Measurements from ENCODE around the gene CASK.
A peak's percentile ranks its signal among the peaks of the same experiment; 100 is the strongest.
"Not testable (repeated sequence)": the region's sequence is repeated elsewhere in the genome, so short reads cannot be mapped to it uniquely, and the experiment has no call there.

CASK gene

DNA sequence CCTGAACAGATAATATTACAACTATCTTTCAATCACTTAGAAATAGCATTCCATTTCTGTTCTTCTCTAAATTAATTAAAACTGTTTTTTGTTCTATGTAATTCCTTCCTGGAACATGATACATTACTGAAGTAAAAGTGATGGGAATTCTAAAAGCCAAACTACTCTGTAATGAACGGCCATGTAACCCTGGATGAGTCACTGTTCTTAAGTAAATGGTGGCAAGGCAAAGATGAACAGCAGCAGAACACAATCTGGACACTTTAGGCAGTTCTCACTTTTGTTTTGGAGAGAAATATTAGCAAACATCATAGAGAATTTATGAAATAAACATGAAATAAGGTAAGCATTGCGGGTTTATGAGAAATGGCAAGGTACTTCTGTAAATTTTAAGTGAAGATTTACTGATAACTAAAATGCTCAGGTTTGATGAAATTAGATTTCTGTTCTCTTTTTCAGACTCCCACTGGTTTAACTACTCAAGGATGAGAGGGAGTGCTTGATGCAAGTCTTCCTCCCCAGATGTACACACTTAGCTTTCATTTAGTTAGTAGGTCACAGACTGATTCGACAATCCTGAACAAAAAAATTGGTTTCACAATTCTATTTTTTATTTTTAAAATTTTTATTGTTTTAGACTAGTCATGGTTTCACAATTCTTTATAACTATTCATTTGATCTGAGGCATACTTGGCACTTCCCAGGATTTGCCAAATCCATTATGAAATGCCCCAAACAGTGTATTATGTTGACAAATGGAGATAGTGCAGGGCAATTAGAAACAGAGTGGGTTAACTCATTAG is 200.3 kb downstream of the CASK start:
- DNase-seq: no peak

DNA sequence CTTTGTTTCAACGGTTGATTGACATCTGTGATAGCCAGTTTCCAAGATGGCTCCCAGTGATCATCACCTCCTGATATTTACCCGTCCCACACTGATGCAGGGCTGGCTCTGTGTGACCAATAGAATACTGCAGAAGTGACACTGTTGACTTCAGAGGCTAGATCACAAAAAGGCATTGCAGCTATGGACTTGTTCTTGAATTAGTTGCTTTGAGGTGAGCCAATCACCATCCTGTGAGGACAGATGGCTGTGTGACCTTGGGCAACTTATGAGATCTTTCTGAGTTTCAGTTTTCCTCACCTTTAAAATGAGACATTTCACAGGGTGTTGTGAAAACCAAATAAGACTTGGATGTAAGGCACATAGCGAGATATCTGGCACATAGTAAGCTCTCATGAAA is 201.1 kb downstream of the CASK start:
- no peak for DNase-seq

DNA sequence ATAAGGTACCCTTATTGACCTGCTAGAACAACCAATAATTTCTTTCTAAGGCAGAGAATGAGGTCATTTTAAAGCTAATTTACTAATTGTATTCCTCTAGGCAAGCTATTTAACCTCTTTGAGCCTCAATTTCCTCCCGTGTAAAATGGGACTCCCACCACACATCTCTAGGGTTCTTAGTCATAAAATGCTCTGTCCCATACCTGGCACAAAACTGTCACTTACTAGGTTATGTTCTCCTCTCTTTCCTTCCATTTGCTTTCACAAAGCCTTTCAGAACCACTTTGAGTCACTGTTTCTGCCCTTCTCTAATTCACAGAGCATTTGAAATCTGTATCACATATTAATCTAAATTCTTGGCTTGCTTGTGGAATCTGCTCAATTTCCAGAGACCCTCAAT is 201.8 kb downstream of the CASK start:
- DNase-seq: no peak

DNA sequence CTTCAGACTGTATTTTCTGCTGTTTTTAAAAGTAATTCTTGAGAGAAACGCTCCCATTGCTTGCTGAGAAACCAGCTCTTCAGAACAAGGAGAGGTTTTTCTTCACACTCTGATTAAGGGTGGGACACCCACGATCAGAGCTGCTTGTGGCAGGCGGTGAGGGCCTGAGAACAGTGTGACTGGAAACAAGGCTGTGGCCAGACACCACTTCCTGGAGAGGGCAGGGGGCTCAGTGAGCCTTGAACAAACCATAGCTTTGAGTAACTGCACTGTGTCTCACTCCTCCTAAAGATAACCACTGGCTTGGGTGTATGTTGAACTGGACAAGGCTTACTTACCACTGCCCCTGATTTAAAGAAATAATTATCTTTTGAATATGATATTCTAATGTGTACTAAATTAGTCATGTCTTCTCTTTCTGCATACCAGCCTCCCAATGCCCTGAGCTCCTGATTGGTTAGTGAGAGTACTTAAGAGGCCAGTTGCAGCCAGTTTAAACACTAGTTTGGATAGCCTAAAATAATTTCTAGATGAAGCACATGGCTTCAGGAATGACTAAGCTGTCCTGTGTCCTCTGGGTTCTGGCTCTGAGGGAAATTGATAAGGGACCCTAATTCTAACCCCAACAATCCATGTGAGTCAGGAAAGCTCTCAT is 203.1 kb downstream of the CASK start:
- peak; percentile 51 for DNase-seq

DNA sequence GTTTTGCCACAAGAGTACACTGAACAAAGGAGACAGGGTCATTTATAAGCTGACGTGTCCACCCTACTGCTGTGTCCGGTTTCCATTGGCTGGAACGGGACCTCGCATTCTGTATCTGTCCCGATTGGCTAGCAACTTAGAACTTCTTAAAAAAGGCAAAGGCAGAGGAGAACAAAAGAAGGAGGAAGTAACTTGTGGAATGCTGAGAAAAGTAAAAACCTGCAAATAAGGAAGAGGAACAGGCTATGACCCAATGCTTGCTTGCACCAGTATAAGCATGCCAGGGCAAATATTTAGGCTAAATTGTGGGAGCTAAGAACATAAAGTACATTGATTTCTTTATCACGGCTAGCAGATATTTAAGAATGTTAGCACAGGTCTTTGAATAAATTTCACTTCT is 203.7 kb downstream of the CASK start:
- DNase-seq: not testable (repeated sequence)

DNA sequence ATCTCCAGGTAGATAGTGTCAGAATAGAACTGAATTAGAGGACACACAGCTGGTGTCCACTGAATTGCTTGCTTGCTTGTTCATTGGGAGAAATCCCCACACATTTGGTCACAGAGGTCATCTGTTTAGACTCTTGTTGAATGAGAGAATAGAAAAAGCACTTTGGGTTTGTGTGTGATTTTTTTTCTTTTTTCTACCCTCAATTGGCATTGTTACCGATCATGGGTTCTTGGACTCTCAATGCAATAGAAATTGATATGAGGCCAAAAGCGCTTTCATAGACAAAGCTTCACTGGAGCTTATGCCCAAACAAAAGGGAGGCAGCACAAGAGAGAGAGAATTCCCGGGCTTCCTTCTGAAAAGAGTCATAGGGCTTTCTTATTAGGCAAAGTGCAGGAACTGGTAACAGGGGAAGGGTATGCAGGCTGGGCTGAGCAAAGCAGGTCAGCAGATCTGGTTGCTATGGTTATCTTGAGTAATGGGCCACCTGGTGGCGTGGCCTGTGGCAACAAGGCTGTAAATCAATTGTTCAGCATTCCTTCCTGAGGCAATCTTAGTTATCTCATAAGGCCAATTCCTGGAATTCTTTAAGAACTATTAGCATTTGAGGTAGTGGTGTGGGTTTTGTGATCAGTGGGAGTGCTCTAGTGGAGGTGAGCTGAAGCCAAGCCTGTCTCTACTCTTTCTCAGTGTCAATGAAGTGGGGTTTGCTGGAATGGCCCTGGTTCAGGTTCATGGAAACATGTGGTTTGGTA is 204.7 kb downstream of the CASK start:
- no peak for DNase-seq

DNA sequence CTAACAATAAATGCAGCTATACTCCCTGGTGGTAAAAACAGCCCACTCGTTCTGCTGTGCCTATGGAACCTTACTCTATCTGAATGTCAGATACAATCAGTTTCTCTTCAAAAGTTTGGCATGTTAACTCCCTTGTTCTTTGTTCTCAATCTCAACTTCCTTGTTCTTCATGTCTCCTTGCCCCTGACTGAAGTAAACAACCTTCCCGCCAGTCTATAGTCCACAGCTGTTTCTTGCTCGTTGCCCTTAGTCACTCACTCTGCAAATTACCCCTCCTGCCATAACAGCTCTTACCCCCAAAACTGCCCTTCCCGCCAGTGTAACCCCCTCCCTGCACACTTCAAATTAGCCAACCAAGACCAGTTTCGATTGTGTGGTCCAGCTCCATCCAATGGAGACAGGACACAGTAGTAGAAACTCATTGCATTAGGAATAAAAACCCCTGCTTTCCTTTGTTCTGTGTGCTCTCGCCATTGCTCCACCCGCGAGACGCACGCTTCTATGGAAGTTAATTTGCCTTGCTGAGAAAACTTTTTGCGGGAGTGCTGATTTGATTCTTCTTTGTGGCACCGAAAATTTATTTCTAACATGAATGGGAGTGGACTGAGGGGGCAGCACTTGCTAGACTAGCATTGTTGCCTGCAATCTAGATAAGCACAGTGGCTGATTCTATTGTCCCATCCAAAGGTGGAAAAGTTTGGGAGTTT is 206.4 kb downstream of the CASK start:
- DNase-seq: no peak

DNA sequence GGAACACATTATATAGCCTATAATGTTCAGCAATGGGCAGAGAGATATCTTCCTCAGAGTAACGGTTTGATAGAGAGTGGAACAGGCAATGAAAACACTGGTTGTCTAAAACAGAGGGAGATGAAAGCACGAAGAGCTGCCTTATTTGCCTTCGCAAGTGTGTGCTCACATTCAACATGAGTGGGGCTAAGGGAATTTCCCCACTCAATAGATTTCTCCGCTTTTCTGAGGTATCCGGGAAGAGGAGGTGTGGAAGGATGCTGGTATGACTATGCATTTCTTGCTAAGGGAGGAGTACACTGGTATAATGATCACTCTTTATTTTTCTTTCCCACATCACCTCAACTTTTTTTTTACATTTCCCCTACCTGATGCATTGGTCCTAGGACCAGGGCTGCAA is 207.1 kb downstream of the CASK start:
- no peak for DNase-seq

DNA sequence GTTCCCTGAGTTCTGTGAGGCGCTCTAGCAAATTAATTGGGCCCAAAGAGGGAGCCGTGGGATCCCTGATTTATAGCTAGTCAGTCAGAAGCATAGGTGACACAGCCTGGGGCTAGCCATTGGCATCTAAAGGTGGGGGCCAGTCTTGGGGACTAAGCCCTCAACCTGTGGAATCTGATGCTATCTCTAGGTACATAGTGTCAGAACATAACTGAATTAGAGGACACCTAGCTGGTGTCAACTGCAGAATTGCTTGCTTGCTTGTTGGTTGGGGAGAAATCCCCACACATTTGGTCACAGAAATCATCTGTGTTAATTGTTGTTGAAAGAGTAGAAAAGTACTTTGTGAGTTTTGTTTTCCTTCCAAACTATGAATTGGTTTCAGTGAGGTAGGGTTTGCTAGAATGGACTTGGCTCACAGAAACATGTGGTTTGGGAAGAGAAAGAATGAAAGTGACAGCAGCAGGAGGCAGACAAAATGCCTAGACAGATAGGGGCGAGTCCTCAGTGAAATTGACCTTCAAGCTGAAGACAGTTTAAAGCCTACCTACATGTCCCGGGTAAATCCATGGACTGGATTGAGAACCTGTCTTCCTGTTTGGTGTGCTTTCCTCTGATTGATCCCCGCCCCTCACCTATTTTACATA is 212.2 kb downstream of the CASK start:
- no peak for DNase-seq

DNA sequence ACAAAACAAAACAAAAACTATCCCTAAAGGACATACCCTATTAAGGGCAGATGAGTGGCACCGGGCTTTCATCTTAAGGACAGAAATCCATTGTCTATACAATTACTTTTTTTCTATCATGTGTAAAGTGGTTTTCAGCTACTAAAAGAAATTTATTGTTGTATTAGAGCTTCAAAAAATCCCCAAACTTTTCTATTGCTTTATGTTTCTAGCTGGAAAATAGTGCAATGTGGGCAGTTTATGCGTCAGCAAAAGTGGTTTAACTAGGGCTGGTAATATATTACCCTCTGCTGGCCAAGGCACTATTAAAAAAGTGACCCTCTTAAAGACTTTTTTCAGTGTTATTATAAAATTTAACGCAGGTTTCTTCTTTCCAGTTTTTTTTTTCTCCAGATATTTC is 214.9 kb downstream of the CASK start:
- no peak for DNase-seq

DNA sequence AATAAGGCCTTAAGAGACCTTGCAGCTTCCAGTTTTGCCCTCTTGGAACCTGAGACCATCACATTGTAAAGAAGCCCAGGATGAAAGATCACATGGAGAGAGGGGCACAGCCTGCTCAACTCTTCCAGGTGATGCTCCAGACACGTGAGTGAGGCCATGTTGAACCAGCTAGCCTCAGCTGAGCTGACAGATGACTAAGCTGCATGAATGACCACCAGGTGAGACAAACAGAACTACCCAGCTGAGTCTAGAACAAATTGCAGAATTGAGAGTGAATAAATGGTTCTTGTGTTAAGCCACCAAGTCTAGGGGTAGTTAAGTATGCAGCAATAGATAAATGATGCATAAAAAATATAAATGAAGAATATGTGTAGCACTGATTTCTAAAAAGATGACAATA is 216.1 kb downstream of the CASK start:
- no peak for DNase-seq

DNA sequence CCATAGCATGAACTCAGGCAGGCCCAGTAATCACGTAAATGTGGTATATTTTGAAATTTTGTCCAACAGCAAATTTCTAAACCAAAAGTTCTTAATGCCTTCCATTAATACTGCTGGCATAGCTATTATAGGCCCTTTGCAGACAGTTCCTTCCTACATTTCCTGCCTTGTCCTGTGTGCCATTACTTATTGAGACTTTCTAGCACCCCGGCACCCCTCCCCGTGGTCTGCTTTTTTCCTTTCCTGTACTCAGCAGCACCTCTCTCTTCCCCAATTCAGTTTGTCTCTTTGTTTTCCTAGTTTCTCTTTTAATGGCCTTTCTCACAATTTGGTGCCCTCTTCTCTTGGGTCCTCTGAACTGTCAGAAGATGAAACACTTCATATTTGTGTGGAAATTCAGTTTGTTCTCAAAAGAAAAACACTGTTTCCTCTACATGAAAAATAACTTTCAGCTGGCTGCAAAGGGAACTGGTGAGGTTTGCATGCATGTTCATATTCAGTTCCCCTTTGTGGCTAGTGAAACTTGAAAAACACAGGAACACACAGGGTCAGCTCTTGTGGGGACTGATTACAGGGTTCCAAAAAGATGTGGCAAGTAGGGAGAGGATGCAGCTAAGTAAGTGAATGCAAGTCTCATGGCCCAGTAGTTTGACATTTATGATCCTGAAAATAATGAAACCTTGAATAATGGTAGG is 217.5 kb downstream of the CASK start:
- no peak for DNase-seq

DNA sequence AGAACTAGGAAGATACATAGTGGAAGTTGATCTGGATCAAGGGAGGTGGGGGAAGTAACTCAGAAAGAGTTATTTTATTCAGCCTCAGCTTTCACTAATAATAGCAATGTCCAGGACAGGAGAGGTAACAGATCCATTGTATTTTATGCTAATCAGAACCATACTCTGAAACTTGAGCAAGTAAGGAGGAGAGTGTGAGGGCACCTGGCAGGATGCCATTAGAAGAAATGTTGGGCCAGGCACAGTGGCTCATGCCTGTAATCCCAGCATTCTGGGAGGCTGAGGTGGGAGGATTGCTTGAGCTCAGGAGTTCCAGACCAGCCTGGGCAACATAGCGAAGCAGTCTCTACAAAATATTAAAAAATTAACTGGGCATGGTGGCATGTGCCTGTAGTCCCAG is 218.3 kb downstream of the CASK start:
- DNase-seq: no peak

DNA sequence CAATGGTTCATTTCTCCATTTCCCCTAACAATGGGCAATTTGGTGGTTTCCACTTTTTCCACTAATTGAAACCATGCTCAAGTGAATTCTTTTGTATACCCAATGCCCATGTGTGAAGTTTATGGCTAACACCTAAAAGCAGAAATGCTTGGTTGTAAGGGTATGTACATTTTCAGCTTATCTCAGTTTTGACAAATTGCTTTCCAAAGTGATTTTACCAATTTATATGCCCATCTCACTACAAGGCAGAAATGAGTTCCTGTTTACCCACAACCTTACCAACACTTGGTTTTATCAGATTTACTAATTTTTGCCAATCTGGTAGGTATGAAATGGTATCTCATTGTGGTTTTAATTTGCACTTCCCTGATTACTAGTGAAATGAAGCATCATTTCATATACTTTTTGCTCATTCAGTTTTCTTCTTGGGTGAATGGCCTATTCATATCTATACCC is 219.8 kb downstream of the CASK start:
- no peak for DNase-seq

DNA sequence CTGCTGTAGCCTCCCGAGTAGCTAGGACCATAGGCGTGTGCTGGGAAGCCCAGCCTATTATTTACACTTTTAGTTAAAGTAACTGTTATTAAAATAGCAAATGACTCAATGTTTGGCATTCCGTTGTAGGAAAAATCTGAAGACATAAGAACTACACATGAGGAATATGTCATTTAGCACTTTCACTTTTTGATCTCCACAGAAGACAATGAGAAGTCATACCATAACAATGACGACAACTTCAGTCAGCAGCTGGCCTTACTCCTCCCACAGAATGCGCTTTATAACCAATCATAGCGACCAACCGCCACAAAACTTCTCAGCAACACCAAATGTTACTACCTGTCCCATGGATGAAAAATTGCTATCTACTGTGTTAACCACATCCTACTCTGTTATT is 227.9 kb downstream of the CASK start:
- DNase-seq: no peak

DNA sequence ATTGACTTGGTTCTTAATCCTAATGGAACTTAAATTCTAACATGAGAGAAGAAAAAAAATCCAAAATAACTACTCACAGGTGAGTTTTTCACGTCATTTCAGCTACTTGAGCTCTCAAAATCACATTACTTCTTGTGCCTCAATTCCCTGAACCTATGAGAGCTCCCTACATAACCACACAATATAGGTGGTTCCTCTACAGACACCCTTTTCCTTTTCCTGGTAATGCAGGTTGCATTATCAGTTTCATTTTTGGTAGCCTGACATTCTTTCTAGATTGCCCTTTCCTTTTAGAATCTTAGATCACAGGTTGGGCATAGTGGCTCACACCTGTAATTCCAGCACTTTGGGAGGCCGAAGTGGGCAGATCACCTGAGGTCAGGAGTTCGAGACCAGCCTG is 230.3 kb downstream of the CASK start:
- no peak for DNase-seq

DNA sequence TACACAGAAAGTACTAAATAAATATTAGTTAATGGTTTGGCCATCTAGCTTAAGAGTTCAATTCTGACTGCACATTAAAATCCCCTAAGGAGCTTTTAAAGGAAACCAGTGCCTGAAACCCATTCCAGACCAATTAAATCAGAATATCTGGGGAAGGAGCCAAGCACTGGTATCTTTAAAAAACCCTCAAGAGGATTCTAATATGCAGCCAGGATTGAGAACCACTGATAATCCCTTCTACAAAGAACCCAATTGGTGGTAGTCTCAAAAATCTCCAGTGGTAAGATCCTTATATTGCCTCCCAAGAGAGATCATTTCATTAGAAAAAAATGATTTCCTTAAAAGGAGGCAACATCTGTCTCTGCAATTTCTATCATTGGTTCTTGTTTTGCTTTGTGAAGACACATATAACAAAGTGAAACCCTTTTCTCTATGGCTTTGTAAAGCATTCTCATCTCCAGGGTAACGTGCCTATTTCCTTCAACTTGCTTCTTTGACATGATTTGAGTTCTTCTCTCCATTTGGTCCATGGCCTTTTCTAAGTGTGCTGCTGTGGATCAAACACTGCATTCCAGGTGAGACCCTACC is 231.1 kb downstream of the CASK start:
- DNase-seq: no peak

DNA sequence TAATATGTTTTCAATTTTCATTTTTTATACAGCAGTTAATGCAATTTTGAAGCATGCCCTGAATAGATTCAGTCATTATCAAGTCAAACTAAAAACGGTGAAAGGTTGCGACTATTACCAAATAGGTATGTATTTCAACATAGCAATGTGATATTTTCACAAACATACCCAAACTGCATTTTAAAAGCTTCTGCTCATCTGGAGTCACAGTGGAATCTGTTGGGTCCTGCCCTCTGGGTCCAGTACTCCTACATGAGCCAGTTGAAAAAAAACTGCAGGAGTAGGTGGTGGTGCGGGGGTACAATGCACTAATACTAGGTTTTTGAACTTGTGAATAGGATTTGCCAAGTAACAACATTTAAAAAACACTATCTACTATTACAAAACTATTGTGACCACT is 233.6 kb downstream of the CASK start:
- no peak for DNase-seq

DNA sequence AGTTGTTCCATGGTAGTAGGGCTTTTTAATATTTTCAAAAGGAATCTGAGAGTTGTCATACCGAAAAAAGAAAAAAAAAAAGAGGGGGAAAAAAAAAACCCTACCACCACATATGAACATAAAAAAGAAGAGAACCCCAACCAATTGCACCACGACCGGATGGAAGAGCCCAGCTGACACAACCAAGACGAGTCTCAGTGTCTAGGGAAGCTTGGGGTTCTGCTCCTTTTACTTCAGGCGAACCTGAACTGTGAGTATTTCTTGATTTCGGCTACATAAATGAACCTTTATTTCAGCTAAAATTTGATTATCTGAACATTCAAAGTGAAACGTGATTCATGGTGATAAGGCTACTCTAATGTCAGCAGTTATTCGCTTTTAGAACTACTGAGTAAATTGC is 234.5 kb downstream of the CASK start, which contains the start of gene GPR34:
GPR34 (plus strand) TSS at position 139 of the 400 bp plus-strand sequence. CDS start 6,661 bp downstream, outside the sequence.
- no peak for DNase-seq

DNA sequence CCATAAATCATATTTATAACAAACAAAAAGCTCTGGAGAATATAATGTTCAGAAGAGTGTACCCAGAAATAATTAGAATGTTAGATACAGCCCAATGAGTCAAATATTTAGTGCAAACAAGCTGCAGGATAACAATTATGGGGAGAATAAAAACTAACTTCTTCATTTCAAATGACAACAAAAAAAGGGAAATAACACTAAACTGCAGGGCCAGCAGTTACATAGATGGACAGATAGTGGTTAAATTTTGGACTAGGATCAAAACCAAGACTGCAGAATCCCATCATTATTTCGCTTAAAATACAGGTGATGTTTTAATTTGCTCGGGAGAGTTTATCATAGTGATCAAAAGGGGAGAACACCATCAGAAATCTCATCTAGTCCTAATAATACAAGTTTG is 235.2 kb downstream of the CASK start:
- no peak for DNase-seq

DNA sequence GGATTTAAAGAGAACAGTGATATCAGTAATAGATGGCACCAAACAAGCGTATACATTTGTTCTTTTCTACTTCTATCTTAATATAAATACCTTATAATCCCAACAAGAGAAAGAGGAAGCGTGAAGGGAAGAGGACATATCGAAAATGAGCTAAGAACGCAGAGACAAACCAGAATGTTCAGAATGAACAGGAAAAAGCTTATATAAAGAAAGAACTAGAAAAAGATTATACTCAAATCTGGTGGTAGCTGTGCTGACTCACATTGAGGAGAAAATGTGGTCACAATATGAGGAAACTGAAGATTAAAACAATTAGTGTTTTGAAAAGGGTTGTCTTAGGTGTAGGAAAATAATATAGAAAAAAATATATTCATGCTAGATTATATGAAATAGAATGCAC is 236.6 kb downstream of the CASK start:
- no peak for DNase-seq

DNA sequence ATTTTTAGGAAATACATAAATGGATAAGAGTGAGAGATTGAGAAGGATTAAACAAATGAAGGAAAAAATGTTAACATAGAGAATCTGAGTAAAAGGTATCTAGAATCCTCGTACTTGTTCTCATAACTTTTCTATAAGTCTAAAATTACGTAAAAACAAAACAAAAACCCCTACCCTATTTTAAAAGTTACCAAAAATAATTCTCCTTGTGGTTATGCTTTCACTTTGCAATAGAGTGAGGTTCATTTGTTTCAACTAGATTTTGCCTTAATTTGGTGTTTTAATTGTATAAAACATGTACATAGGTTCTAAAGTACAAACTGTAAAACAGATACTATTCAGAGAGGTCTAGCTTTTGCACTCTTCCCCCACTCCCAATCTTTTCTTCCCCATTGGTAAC is 238.4 kb downstream of the CASK start:
- no peak for DNase-seq

Data from NK-92 treated with Interleukin-12 subunit alpha and Interleukin-12 subunit beta, amount 100 ng/mL, for 24 hours (cell line).